Transverse colon (tissue), 4 donors: ENCODE results near the gene ALPK1. TPM values are rescaled to one million over a fixed set of nuclear protein-coding genes. Genes with fewer than 3 reads are reported as not detected.

Experiments used
- DNase-seq: peaks from one replicate; pipeline ENCODE4 v3.0.0-alpha.2; 2019
- H3K27ac ChIP-seq, 4 donors: fragments of 200-600 bp; sonication (generic); 2 replicates each; pipeline ENCODE4 v1.5.1; 2016 to 2018; ENCODE audit warnings: inconsistent platforms in 4 of 4
- H3K27me3 ChIP-seq: fragments of 200-600 bp; sonication (generic); 2 replicates; pipeline ENCODE4 v1.5.1; 2017; ENCODE audit warnings: inconsistent platforms
- H3K36me3 ChIP-seq, 4 donors: fragments of 200-600 bp; sonication (generic); 2 replicates each; pipeline ENCODE4 v1.5.1; 2017 to 2019; ENCODE audit warnings: inconsistent platforms in 4 of 4
- H3K4me1 ChIP-seq, 4 donors: fragments of 200-600 bp; sonication (generic); 2 replicates each; pipeline ENCODE4 v1.5.1; 2017 to 2020; ENCODE audit warnings: inconsistent platforms in 4 of 4
- H3K4me3 ChIP-seq, 4 donors: fragments of 200-600 bp; sonication (generic); 1 replicate in 1 of 4; 2 replicates in 3 of 4; pipeline versions ENCODE4 v1.5.1 to v1.6.1; 2017 to 2019; ENCODE audit warnings: inconsistent platforms in 4 of 4
- H3K9me3 ChIP-seq, 2 donors: fragments of 200-600 bp; sonication (generic); 2 replicates each; pipeline ENCODE4 v1.5.1; 2017 to 2019; ENCODE audit warnings: inconsistent platforms in 2 of 2
- CTCF ChIP-seq, 5 experiments: fragments of 200-600 bp in 3 of 5; fragments of 450-650 bp in 2 of 5; sonication (generic) in 3 of 5; IDR thresholded peaks; 1 replicate in 2 of 5; 2 replicates in 3 of 5; pipeline ENCODE4 v1.5.1; 2016 to 2017; ENCODE audit warnings: antibody characterized with exemption in 5 of 5, inconsistent platforms in 3 of 5, mild to moderate bottlenecking in 2 of 5, moderate library complexity in 1 of 5
- EP300 ChIP-seq: sonication (generic); formaldehyde crosslinking; IDR thresholded peaks from one replicate; pipeline ENCODE4 v1.6.1; 2017; ENCODE audit warnings: antibody characterized with exemption, low read depth
- POLR2A ChIP-seq: fragments of 450-650 bp; IDR thresholded peaks from one replicate; pipeline ENCODE4 v1.6.1; 2016; ENCODE audit warnings: antibody characterized with exemption, mild to moderate bottlenecking, moderate library complexity
- POLR2AphosphoS5 ChIP-seq, 3 donors: sonication (generic); formaldehyde crosslinking; IDR thresholded peaks; one replicate each; pipeline ENCODE4 v1.6.1; 2016; ENCODE audit warnings: antibody characterized with exemption in 3 of 3
- WGBS, 2 donors: methylation state at CpG; one replicate each; pipeline ENCODE4 v1.1.5; 2018; ENCODE audit warnings: low coverage in 1 of 2; 5-methylcytosine and 5-hydroxymethylcytosine counted together
- in situ Hi-C, 4 donors: fragments of 200-750 bp; cut with MboI; loops; one replicate each; pipeline versions ENCODE4 v1.15.0 to v1.15.1; 2017; ENCODE audit warnings: low sequenced_read_pairs in 3 of 4, low pct_ligation_motif_present in 1 of 4, low pct_unique_long_range_greater_than_20kb in 1 of 4
- intact Hi-C: fragments of 100-400 bp; cut with DNase I; formaldehyde crosslinking; loops from one replicate; pipeline ENCODE4 v1.15.1; 2023; ENCODE audit warnings: low total_unique reads
- total RNA-seq, 4 donors: library from RNA; depleted of rRNA; stranded (reverse); fragments of >200 nt; gene quantifications; one replicate each; pipeline ENCODE4 v1.1.0, GENCODE V29; 2016

The ALPK1 gene
- total RNA-seq, 4 donors from 2014 or later: 15.5 to 45.1 (median 27.4) TPM

DNA sequence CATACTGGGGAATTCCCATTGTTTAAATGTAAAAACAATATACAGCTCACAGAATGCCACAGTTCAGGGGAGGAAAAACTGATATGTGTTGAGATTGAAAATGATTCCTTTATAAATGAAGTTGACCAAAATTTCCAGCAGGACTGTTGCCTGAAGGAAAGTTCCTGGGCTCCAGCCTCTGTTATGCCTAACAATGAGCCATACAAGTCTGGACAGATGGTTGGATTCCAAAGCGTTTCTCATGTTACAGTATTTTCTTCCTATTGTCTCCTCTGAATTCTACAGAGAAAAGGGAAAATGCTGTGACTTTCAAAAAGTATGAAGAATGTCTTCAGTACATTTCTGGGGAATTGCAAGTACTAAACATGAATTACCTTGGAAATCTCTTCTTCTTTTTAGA lies 73.3 kb downstream of the ALPK1 start:
- Histone ChIP-seq H3K27ac (no peak overlapping the region), H3K9me3 (peaks cover 0 to 9% of the 10 kb centered on the region in 2 donors), H3K27me3 (no peaks in the 10 kb centered on the region), H3K36me3 (no peaks in the 10 kb centered on the region), H3K4me1 (no peaks in the 10 kb centered on the region), H3K4me3 (no peak overlapping the region)
- in situ Hi-C loops: no loop called here
- 91 to 100% methylated on average over 1 of the region's 1 CpG for WGBS, 2 donors
- DNase-seq: no peak
- intact Hi-C loops: no loop called here
- TF ChIP-seq POLR2AphosphoS5 (IDR thresholded peaks at IDR 0.05): no peak
- no peak for TF ChIP-seq EP300

- H3K9me3 ChIP-seq: peaks cover 0 to 3% of the 10 kb centered on the region in 2 donors
- no peak overlapping the region for H3K27ac ChIP-seq
- no peak for DNase-seq
- TF ChIP-seq POLR2A (no peak), CTCF (IDR thresholded peaks at IDR 0.05) (no peak), EP300 (no peak), POLR2AphosphoS5 (IDR thresholded peaks at IDR 0.05) (no peak)
- intact Hi-C loops: no loop called here
- 89 to 91% methylated on average over 3 of the region's 3 CpGs for WGBS, 2 donors
- H3K4me3 ChIP-seq: no peak overlapping the region
- H3K27me3 ChIP-seq: no peaks in the 10 kb centered on the region
- H3K4me1 ChIP-seq: no peaks in the 10 kb centered on the region
- in situ Hi-C loops: no loop called here
- H3K36me3 ChIP-seq: no peaks in the 10 kb centered on the region
These were observed 74.2 kb downstream of the ALPK1 start for GRCh38 chr4:112371361-112371760.

GRCh38 chr4:112374850-112375249 lies 77.7 kb downstream of the ALPK1 start:
- 92 to 95% methylated on average over 2 of the region's 2 CpGs for WGBS, 2 donors

DNA sequence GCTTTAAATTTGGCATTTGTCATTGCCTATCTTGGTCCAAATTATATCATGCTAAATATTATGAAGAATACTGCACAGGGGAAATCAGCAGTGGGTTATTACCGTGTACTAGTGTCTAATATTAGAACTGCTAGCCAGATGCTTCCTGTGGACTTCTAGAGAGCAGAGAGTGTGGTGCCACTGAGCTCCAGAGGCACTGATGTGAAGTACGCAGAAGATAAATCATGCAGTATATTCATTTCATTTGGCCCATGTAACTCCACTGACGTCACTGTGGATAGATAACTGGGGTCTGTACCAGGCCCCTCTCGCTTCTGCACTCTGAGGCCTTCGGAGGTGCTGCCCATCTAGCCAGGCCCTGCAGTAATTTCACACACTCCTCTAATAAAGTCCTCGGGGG lies 80.0 kb downstream of the ALPK1 start:
- WGBS, 2 donors: 80 to 84% methylated on average over 3 to 6 of the region's 6 CpGs
- Histone ChIP-seq H3K36me3 (peaks cover 0 to 8% (median 0%) of the 10 kb centered on the region in 4 donors), H3K4me1 (no peaks in the 10 kb centered on the region), H3K27me3 (no peaks in the 10 kb centered on the region), H3K27ac (no peak overlapping the region), H3K9me3 (no peaks in the 10 kb centered on the region), H3K4me3 (no peak overlapping the region)
- in situ Hi-C loops: no loop called here
- TF ChIP-seq POLR2AphosphoS5 (IDR thresholded peaks at IDR 0.05): no peak
- no peak for TF ChIP-seq EP300
- TF ChIP-seq CTCF (IDR thresholded peaks at IDR 0.05): no peak
- TF ChIP-seq POLR2A: no peak
- intact Hi-C loops: no loop called here
- DNase-seq: no peak

More at GRCh38 chr4:112374850-112375249, 77.7 kb downstream of the ALPK1 start:
- Histone ChIP-seq H3K4me3 (no peak overlapping the region), H3K27me3 (no peaks in the 10 kb centered on the region), H3K27ac (no peak overlapping the region), H3K9me3 (no peaks in the 10 kb centered on the region), H3K36me3 (peaks cover 0 to 8% (median 0%) of the 10 kb centered on the region in 4 donors), H3K4me1 (no peaks in the 10 kb centered on the region)
- in situ Hi-C loops (no loop called here), intact Hi-C loops (no loop called here)
- no peak for DNase-seq
- TF ChIP-seq EP300 (no peak), CTCF (IDR thresholded peaks at IDR 0.05) (no peak), POLR2AphosphoS5 (IDR thresholded peaks at IDR 0.05) (no peak), POLR2A (no peak)
